ENCODE data around the gene CAST. TPM values are rescaled to one million over a fixed set of nuclear protein-coding genes. Genes with fewer than 3 reads are reported as not detected.

The CAST gene
- total RNA-seq, 2 experiments from 2014 or later: 118 to 122 TPM

GRCh38 chr5:96648593-96648992 is 13.6 kb upstream of the CAST start:
- Mint-ChIP-seq H3K27ac (no peak overlapping the region), H3K27me3 (ENCODE audit: low read depth) (peaks cover 4% of the 10 kb centered on the region), H3K36me3 (ENCODE audit: low read depth) (no peaks in the 10 kb centered on the region), H3K4me3 (no peak overlapping the region), H3K4me1 (ENCODE audit: low read depth) (peaks cover 4% of the 10 kb centered on the region), H3K9me3 (no peaks in the 10 kb centered on the region)
- no peak for DNase-seq
- intact Hi-C loops (cut with micrococcal nuclease): no loop called here
- CTCF ChIA-PET: interaction anchor here (0.6 kb wide), 1 partner anchor 503 kb away, joined by 3 read pairs; no protein-coding TSS in a partner anchor

DNA sequence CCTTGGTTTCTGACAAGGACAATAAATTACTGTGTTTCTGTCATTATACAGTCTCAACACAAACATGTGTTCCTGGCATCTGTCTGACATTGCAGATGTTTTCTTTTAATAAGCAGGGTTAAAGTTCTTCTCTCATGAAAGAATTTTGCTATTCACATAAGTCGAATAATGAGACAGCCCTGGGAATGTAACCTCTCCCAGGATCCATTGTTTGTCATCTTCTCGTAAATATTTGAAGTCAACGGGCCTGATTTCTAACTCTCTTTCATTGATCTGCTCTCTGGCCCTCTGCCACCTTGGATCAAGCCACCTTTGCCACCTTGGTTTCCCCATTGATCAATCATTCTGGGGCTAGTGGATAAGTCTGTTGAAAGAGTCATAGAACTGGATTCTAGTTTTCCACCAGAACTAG is 12.9 kb upstream of the CAST start:
- H3K4me3 Mint-ChIP-seq: no peak overlapping the region
- intact Hi-C loops (cut with micrococcal nuclease): no loop called here
- H3K36me3 Mint-ChIP-seq (ENCODE audit: low read depth): no peaks in the 10 kb centered on the region
- CTCF ChIA-PET: no interaction called here
- no peaks in the 10 kb centered on the region for H3K9me3 Mint-ChIP-seq
- H3K27me3 Mint-ChIP-seq (ENCODE audit: low read depth): peaks cover 4% of the 10 kb centered on the region
- peaks cover 4% of the 10 kb centered on the region for H3K4me1 Mint-ChIP-seq (ENCODE audit: low read depth)
- no peak for DNase-seq
- no peak overlapping the region for H3K27ac Mint-ChIP-seq

GRCh38 chr5:96649681-96650540 is 12.3 kb upstream of the CAST start:
- H3K4me1 Mint-ChIP-seq (ENCODE audit: low read depth): peaks cover 4% of the 10 kb centered on the region
- CTCF ChIA-PET: no interaction called here
- no peak overlapping the region for H3K4me3 Mint-ChIP-seq
- no peak overlapping the region for H3K27ac Mint-ChIP-seq
- peaks cover 5% of the 10 kb centered on the region for H3K27me3 Mint-ChIP-seq (ENCODE audit: low read depth)
- H3K9me3 Mint-ChIP-seq: no peaks in the 10 kb centered on the region
- H3K36me3 Mint-ChIP-seq (ENCODE audit: low read depth): no peaks in the 10 kb centered on the region
- intact Hi-C loops (cut with micrococcal nuclease): no loop called here
- DNase-seq: no peak

GRCh38 chr5:96651047-96651446 is 11.1 kb upstream of the CAST start:
- CTCF ChIA-PET: interaction anchor here (0.7 to 1.2 kb wide), 2 partner anchors 11 to 37 kb away, joined by 3 to 5 read pairs; partner anchors contain the start of gene CAST

DNA sequence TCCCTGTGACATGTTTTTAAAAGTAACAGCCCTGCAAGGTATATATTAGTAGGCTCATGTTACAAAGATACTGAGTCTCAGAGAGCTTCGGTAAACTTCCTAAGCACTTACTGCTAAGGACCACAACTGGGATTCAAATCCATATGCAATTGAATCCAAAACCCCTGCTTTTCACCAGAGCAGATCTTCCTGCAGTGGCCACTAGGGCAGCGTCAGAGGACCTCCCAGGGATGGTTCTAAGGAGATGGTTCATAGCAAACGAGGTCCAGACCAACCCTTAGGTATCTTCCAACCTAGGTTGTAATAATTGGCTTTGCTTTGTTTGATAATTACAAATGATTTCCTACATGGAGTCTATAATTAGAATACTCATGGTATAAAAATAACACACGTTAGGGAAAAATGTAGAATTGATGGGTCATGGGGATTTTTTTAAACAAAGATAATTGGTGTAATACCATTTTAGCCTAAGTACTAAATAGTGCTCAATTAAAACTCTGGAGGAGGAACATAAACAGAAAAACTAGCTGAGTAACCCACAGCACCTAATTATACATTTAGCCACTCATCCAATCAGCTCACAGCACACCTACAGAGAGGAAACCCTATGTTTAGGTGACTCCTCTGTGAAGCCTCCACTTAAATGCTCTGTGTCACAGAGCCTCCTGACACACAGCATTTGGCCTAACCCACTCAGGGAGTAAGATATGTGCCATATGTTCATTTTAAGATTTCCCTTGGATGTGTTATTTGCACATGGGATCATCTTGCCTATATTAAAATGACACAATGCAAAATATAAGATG is 10.0 kb upstream of the CAST start:
- intact Hi-C loops (cut with micrococcal nuclease): no loop called here
- no peaks in the 10 kb centered on the region for H3K36me3 Mint-ChIP-seq (ENCODE audit: low read depth)
- peaks cover 8% of the 10 kb centered on the region for H3K4me1 Mint-ChIP-seq (ENCODE audit: low read depth)
- H3K27me3 Mint-ChIP-seq (ENCODE audit: low read depth): peaks cover 8% of the 10 kb centered on the region
- DNase-seq: peak; percentile 14
- H3K4me3 Mint-ChIP-seq: no peak overlapping the region
- no peak overlapping the region for H3K27ac Mint-ChIP-seq
- CTCF ChIA-PET: interaction anchor here (0.7 to 1.3 kb wide), 5 partner anchors 10 to 70 kb away, joined by 3 to 5 read pairs (median 3); partner anchors contain the start of gene CAST
- H3K9me3 Mint-ChIP-seq: no peaks in the 10 kb centered on the region

More at GRCh38 chr5:96651047-96651446, 11.1 kb upstream of the CAST start:
- H3K27me3 Mint-ChIP-seq (ENCODE audit: low read depth): peaks cover 8% of the 10 kb centered on the region
- no peak overlapping the region for H3K27ac Mint-ChIP-seq
- H3K4me1 Mint-ChIP-seq (ENCODE audit: low read depth): peaks cover 4% of the 10 kb centered on the region
- intact Hi-C loops (cut with micrococcal nuclease): no loop called here
- no peak for DNase-seq
- no peaks in the 10 kb centered on the region for H3K9me3 Mint-ChIP-seq
- no peak overlapping the region for H3K4me3 Mint-ChIP-seq
- H3K36me3 Mint-ChIP-seq (ENCODE audit: low read depth): no peaks in the 10 kb centered on the region

- H3K27ac Mint-ChIP-seq: no peak overlapping the region
These were observed 9.3 kb upstream of the CAST start for GRCh38 chr5:96652769-96653454.

GRCh38 chr5:96654209-96654608 is 8.0 kb upstream of the CAST start:
- no peak overlapping the region for H3K4me3 Mint-ChIP-seq
- DNase-seq: no peak
- intact Hi-C loops (cut with micrococcal nuclease): no loop called here
- H3K27ac Mint-ChIP-seq: no peak overlapping the region
- peaks cover 11% of the 10 kb centered on the region for H3K27me3 Mint-ChIP-seq (ENCODE audit: low read depth)
- no peaks in the 10 kb centered on the region for H3K9me3 Mint-ChIP-seq
- CTCF ChIA-PET: interaction anchor here (1.1 to 1.4 kb wide), 2 partner anchors 9 to 51 kb away, joined by 3 to 4 read pairs; no protein-coding TSS in a partner anchor
- peaks cover 5% of the 10 kb centered on the region for H3K4me1 Mint-ChIP-seq (ENCODE audit: low read depth)
- no peaks in the 10 kb centered on the region for H3K36me3 Mint-ChIP-seq (ENCODE audit: low read depth)

More at GRCh38 chr5:96652769-96653454, 9.3 kb upstream of the CAST start:
- CTCF ChIA-PET: interaction anchor here (1.0 to 1.3 kb wide), 2 partner anchors 16 to 69 kb away, joined by 3 read pairs; no protein-coding TSS in a partner anchor
- intact Hi-C loops (cut with micrococcal nuclease): no loop called here
- Mint-ChIP-seq H3K9me3 (no peaks in the 10 kb centered on the region), H3K36me3 (ENCODE audit: low read depth) (no peaks in the 10 kb centered on the region), H3K27me3 (ENCODE audit: low read depth) (peaks cover 8% of the 10 kb centered on the region), H3K4me1 (ENCODE audit: low read depth) (peaks cover 8% of the 10 kb centered on the region), H3K4me3 (no peak overlapping the region)
- DNase-seq: no peak

- no peak overlapping the region for H3K27ac Mint-ChIP-seq
- CTCF ChIA-PET: interaction anchor here (1.1 to 1.4 kb wide), 2 partner anchors 8 to 52 kb away, joined by 3 to 4 read pairs; no protein-coding TSS in a partner anchor
- H3K27me3 Mint-ChIP-seq (ENCODE audit: low read depth): peaks cover 11% of the 10 kb centered on the region
- H3K36me3 Mint-ChIP-seq (ENCODE audit: low read depth): no peaks in the 10 kb centered on the region
- H3K4me1 Mint-ChIP-seq (ENCODE audit: low read depth): peaks cover 5% of the 10 kb centered on the region
- no peaks in the 10 kb centered on the region for H3K9me3 Mint-ChIP-seq
- DNase-seq: no peak
- H3K4me3 Mint-ChIP-seq: no peak overlapping the region
- intact Hi-C loops (cut with micrococcal nuclease): no loop called here
These were observed 7.1 kb upstream of the CAST start for GRCh38 chr5:96655085-96655484.

GRCh38 chr5:96655506-96655905 is 6.7 kb upstream of the CAST start:
- intact Hi-C loops (cut with micrococcal nuclease): no loop called here
- Mint-ChIP-seq H3K9me3 (no peaks in the 10 kb centered on the region), H3K4me1 (ENCODE audit: low read depth) (peaks cover 5% of the 10 kb centered on the region), H3K27ac (no peak overlapping the region), H3K4me3 (no peak overlapping the region), H3K36me3 (ENCODE audit: low read depth) (no peaks in the 10 kb centered on the region), H3K27me3 (ENCODE audit: low read depth) (peaks cover 11% of the 10 kb centered on the region)
- CTCF ChIA-PET: interaction anchor here (1.4 kb wide), 1 partner anchor 52 kb away, joined by 3 read pairs; no protein-coding TSS in a partner anchor
- DNase-seq: no peak

DNA sequence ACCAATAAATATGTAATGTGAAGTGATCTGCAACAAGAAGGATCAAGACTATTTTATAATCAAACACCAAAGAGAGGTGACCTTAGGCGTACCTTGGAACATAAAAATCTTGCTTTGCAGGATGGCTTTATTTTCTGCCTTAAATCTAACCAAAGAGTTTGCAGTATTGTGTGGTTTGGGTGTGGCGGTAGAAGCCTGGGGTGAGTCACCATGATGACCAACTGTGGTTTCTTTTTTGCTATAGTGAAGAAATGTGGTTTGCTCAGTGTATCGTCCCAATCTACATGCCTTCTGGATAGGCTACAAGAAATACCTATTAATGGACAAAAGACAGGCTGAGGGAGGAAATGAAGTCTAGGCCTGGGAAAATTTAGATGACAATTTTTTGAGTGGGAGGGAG is 5.1 kb upstream of the CAST start:
- no peak overlapping the region for H3K4me3 Mint-ChIP-seq
- intact Hi-C loops (cut with micrococcal nuclease): no loop called here

DNA sequence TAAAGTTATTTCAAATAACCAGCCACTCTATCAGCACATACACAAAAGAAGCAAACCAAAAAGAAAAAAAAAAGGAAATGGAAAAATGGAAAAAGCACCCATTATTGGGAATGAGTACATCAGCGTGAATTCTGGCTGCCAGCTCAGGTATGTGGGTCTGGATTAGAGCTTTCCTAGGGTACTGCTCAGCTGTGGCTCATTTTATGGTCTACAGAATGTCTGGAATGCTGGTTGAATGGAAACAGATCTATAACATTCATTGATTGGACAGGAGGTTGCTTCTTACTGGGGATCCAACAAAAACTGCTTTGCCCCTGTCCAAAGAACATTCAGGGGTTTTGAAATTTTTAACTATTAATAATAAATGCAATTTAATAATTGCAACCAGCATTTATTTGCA is 3.9 kb upstream of the CAST start:
- DNase-seq: no peak
- H3K27me3 Mint-ChIP-seq (ENCODE audit: low read depth): peaks cover 7% of the 10 kb centered on the region
- peaks cover 13% of the 10 kb centered on the region for H3K4me1 Mint-ChIP-seq (ENCODE audit: low read depth)
- no peak overlapping the region for H3K27ac Mint-ChIP-seq
- intact Hi-C loops (cut with micrococcal nuclease): no loop called here
- no peak overlapping the region for H3K4me3 Mint-ChIP-seq
- CTCF ChIA-PET: no interaction called here
- no peaks in the 10 kb centered on the region for H3K9me3 Mint-ChIP-seq
- H3K36me3 Mint-ChIP-seq (ENCODE audit: low read depth): no peaks in the 10 kb centered on the region

More for the DNA sequence above, 5.1 kb upstream of the CAST start:
- Mint-ChIP-seq H3K27me3 (ENCODE audit: low read depth) (peaks cover 11% of the 10 kb centered on the region), H3K36me3 (ENCODE audit: low read depth) (no peaks in the 10 kb centered on the region), H3K9me3 (no peaks in the 10 kb centered on the region), H3K27ac (no peak overlapping the region), H3K4me1 (ENCODE audit: low read depth) (peaks cover 10% of the 10 kb centered on the region)
- CTCF ChIA-PET: no interaction called here
- peak; percentile 48 for DNase-seq

DNA sequence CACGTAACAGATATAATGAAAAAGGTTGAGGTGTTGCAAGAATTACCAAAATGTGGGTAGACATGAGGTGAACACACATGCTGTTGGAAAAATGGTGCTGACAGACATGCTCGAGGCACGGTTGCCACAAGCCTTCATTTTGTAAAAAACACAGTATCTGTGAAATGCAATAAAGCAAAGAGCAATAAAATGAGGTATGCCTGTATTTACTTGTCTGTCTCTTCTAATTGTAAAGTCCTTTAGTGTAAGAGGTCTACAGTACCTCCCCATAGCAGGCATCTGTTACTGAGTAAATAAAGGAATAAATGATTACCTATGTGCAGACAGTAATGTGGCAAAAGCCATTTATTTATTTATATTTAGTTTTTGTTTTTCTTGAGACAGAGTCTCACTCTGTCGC is 3.0 kb upstream of the CAST start:
- H3K9me3 Mint-ChIP-seq: no peaks in the 10 kb centered on the region
- DNase-seq: no peak
- CTCF ChIA-PET: interaction anchor here (0.9 kb wide), 1 partner anchor 14 kb away, joined by 3 read pairs; no protein-coding TSS in a partner anchor
- H3K4me3 Mint-ChIP-seq: no peak overlapping the region
- H3K27ac Mint-ChIP-seq: no peak overlapping the region
- intact Hi-C loops (cut with micrococcal nuclease): no loop called here
- peaks cover 20% of the 10 kb centered on the region for H3K4me1 Mint-ChIP-seq (ENCODE audit: low read depth)
- no peaks in the 10 kb centered on the region for H3K36me3 Mint-ChIP-seq (ENCODE audit: low read depth)
- peaks cover 7% of the 10 kb centered on the region for H3K27me3 Mint-ChIP-seq (ENCODE audit: low read depth)

Measured in activated naive CD4-positive, alpha-beta T cell treated with anti-CD3 and anti-CD28 coated beads for 36 hours (primary cell).